GM21390 (cell line): ENCODE measurements around the gene DNPEP.
"Not testable (repeated sequence)": the region's sequence is repeated elsewhere in the genome, so short reads cannot be mapped to it uniquely, and the experiment has no call there.

ENCODE experiments used
- ATAC-seq: cut with Tn5 transposase; IDR thresholded peaks from one replicate; pipeline ENCODE4 v1.9.1; 2021; ENCODE audit not compliant: unreplicated experiment

DNPEP gene

GRCh38 chr2:219402665-219403515 lies 15.2 kb upstream of the DNPEP start:
- peak; percentile 88 for ATAC-seq

GRCh38 chr2:219401606-219402005 lies 13.9 kb upstream of the DNPEP start:
- no peak for ATAC-seq

- no peak for ATAC-seq
Observed at GRCh38 chr2:219400562-219400961, 12.8 kb upstream of the DNPEP start.

- ATAC-seq: no peak
Observed at GRCh38 chr2:219399716-219400478, 12.2 kb upstream of the DNPEP start.

- ATAC-seq: no peak
Observed at GRCh38 chr2:219398721-219399363, 11.1 kb upstream of the DNPEP start.

GRCh38 chr2:219396863-219397457 lies 9.2 kb upstream of the DNPEP start:
- ATAC-seq: no peak

GRCh38 chr2:219395609-219396008 lies 7.9 kb upstream of the DNPEP start:
- ATAC-seq: no peak

- ATAC-seq: not testable (repeated sequence)
Observed at GRCh38 chr2:219395056-219395455, 7.3 kb upstream of the DNPEP start.

GRCh38 chr2:219392754-219393153 lies 5.0 kb upstream of the DNPEP start:
- no peak for ATAC-seq

- no peak for ATAC-seq
Observed at GRCh38 chr2:219388907-219389156, 1.1 kb upstream of the DNPEP start.

- peak; percentile 82 for ATAC-seq
Observed at GRCh38 chr2:219388121-219388906, 602 bp upstream of the DNPEP start.

GRCh38 chr2:219386532-219387280 lies 1.0 kb downstream of the DNPEP start:
- ATAC-seq: no peak

- no peak for ATAC-seq
Observed at GRCh38 chr2:219385958-219386520, 1.7 kb downstream of the DNPEP start.

GRCh38 chr2:219384859-219385258 lies 2.9 kb downstream of the DNPEP start:
- ATAC-seq: no peak

GRCh38 chr2:219384083-219384713 lies 3.5 kb downstream of the DNPEP start:
- ATAC-seq: no peak

GRCh38 chr2:219381448-219381847 lies 6.3 kb downstream of the DNPEP start:
- no peak for ATAC-seq

- no peak for ATAC-seq
Observed at GRCh38 chr2:219380926-219381325, 6.8 kb downstream of the DNPEP start.

GRCh38 chr2:219378163-219378851 lies 9.4 kb downstream of the DNPEP start:
- no peak for ATAC-seq

GRCh38 chr2:219369447-219369861 lies 18.3 kb downstream of the DNPEP start:
- ATAC-seq: no peak
